ENCODE data around the gene SLC25A53.
"Not testable (repeated sequence)": the region's sequence is repeated elsewhere in the genome, so short reads cannot be mapped to it uniquely, and the experiment has no call there.

The SLC25A53 gene

GRCh38 chrX:104134583-104135261, 22.1 kb downstream of the SLC25A53 start:
- FAIRE-seq (no peak), DNase-seq (ENCODE audit: low spot score) (no peak)

- DNase-seq (ENCODE audit: low spot score) (no peak), FAIRE-seq (no peak)
These were observed 26.0 kb downstream of the SLC25A53 start for GRCh38 chrX:104130808-104131207.

GRCh38 chrX:104126856-104127255, 30.0 kb downstream of the SLC25A53 start:
- FAIRE-seq: no peak
- DNase-seq (ENCODE audit: low spot score): no peak

- FAIRE-seq: no peak
- DNase-seq (ENCODE audit: low spot score): no peak
These were observed 34.0 kb downstream of the SLC25A53 start for GRCh38 chrX:104122829-104123228.

- DNase-seq (ENCODE audit: low spot score): no peak
- FAIRE-seq: no peak
These were observed 38.0 kb downstream of the SLC25A53 start for GRCh38 chrX:104118765-104119164.

GRCh38 chrX:104117759-104118158, 39.0 kb downstream of the SLC25A53 start:
- FAIRE-seq (no peak), DNase-seq (ENCODE audit: low spot score) (no peak)

GRCh38 chrX:104113222-104113965, 43.4 kb downstream of the SLC25A53 start:
- FAIRE-seq (no peak), DNase-seq (ENCODE audit: low spot score) (peak; percentile 32)

- FAIRE-seq (no peak), DNase-seq (ENCODE audit: low spot score) (peak; percentile 62)
These were observed 44.4 kb downstream of the SLC25A53 start, which contains the start of gene ZCCHC18 for GRCh38 chrX:104112326-104112951. ZCCHC18 (plus strand) TSS chrX:104112523; CDS start chrX:104114112, 1,589 bp downstream.

- FAIRE-seq; DNase-seq (ENCODE audit: low spot score): not testable (repeated sequence)
These were observed 46.1 kb downstream of the SLC25A53 start for GRCh38 chrX:104110491-104111240.

GRCh38 chrX:104108955-104109354, 47.9 kb downstream of the SLC25A53 start:
- DNase-seq (ENCODE audit: low spot score) (no peak), FAIRE-seq (no peak)

GRCh38 chrX:104105330-104106262, 51.2 kb downstream of the SLC25A53 start:
- DNase-seq (ENCODE audit: low spot score): no peak
- no peak for FAIRE-seq

- DNase-seq (ENCODE audit: low spot score): no peak
- FAIRE-seq: no peak
These were observed 52.1 kb downstream of the SLC25A53 start for GRCh38 chrX:104104676-104105075.

- DNase-seq (ENCODE audit: low spot score) (no peak), FAIRE-seq (no peak)
These were observed 57.9 kb downstream of the SLC25A53 start for GRCh38 chrX:104098919-104099318.

GRCh38 chrX:104098151-104098808, 58.5 kb downstream of the SLC25A53 start:
- DNase-seq (ENCODE audit: low spot score) (peak; percentile 6), FAIRE-seq (no peak)

- no peak for DNase-seq (ENCODE audit: low spot score)
These were observed 70.9 kb downstream of the SLC25A53 start for GRCh38 chrX:104085919-104086318.

GRCh38 chrX:104085477-104085876, 71.3 kb downstream of the SLC25A53 start:
- no peak for DNase-seq (ENCODE audit: low spot score)
- FAIRE-seq: no peak

More at GRCh38 chrX:104085919-104086318, 70.9 kb downstream of the SLC25A53 start:
- no peak for FAIRE-seq

GRCh38 chrX:104084534-104085277, 72.1 kb downstream of the SLC25A53 start:
- FAIRE-seq (no peak), DNase-seq (ENCODE audit: low spot score) (no peak)

- FAIRE-seq (no peak), DNase-seq (ENCODE audit: low spot score) (no peak)
These were observed 72.7 kb downstream of the SLC25A53 start for GRCh38 chrX:104084063-104084462.

- FAIRE-seq: not testable (repeated sequence)
These were observed 79.0 kb downstream of the SLC25A53 start for GRCh38 chrX:104077854-104078253.

More at GRCh38 chrX:104077854-104078253, 79.0 kb downstream of the SLC25A53 start:
- DNase-seq (ENCODE audit: low spot score): not testable (repeated sequence)
